ENCODE results near the gene NCAM2. TPM values are rescaled to one million over a fixed set of nuclear protein-coding genes. Genes with fewer than 3 reads are reported as not detected.

Gene NCAM2
- total and polyA plus RNA-seq, 2 of the 8 experiments (the other 6 are each of a cell fraction or from before 2014, with no cell fraction given): 0.14 to 1.1 TPM

DNA sequence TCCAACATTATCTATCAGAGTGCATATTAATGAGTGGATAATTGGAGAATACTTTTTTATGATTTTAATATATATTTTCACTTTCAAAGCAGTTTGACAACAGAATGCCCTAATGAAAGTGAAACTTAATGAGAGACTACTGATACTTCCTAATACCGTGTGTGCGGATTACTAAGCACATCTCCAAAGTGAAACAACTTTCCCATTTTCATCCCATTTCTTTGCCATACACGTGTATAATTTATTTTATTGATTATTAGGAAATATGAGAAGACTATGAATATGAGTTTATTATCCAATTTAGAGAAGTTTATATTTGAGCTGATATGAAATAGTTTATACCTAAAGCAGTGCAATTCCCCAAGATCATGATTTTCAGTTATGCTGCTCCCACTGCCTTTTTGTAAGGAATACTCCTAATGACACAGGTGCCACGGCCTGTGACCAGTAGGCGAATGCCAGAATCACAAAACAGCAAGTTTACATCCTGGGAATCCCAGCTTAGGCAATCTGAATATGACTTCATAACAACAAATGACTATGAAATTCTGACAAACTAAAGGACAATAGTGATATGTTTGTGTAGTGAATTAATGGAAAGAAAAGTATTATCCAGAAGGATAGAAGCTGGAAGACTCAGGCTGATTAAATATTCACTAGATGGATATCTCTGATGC is 202.9 kb downstream of the NCAM2 start (continued):
- TF ChIP-seq MAFK (IDR thresholded peaks at IDR 0.05; ENCODE audit: low read depth, low read length) (no peak), SIRT6 (IDR thresholded peaks at IDR 0.05; ENCODE audit: low read length) (no peak), CBX8 (IDR thresholded peaks at IDR 0.05; ENCODE audit: borderline replicate concordance, low read depth, low read length) (no peak)
